K562 (cell line): ENCODE data around the gene SLC38A10. TPM values are rescaled to one million over a fixed set of nuclear protein-coding genes. Genes with fewer than 3 reads are reported as not detected.

Experiments
- HNRNPK ChIP-seq: fragments of 200-400 bp; formaldehyde crosslinking; IDR thresholded peaks from one replicate; pipeline ENCODE4 v1.6.1; 2018; ENCODE audit warnings: mild to moderate bottlenecking, low read depth, low read length; ENCODE audit not compliant: poor library complexity, severe bottlenecking
- HNRNPUL1 ChIP-seq: fragments of 200-400 bp; formaldehyde crosslinking; IDR thresholded peaks from 2 replicates; pipeline ENCODE4 v1.6.1; 2017; ENCODE audit warnings: low read length
- ZNF354B ChIP-seq: fragments of 250-450 bp; sonication (Bioruptor Pico); IDR thresholded peaks from 2 replicates; pipeline ENCODE4 v1.4.0; 2020
- ZNF695 ChIP-seq: fragments of 450-650 bp; formaldehyde crosslinking; IDR thresholded peaks from 2 replicates; pipeline ENCODE4 v1.4.0; 2020; ENCODE audit warnings: mild to moderate bottlenecking, moderate library complexity
- ZNF766 ChIP-seq: fragments of 200-800 bp; sonication (Bioruptor generic); conservative IDR thresholded peaks from 2 replicates; pipeline ENCODE4 v1.6.1; 2016; ENCODE audit warnings: missing genetic modification characterization, missing compliant biosample characterization
- polyA plus RNA-seq, 8 experiments: library from polyadenylated mRNA; depleted of rRNA in 4 of 8; stranded (reverse) in 5 of 8; unstranded in 3 of 8; fragments of >200 nt; fragmentation: Nextera tagmentation in 2 of 8; fragmentation: Illumina TruSeq in 1 of 8; extraction: Ambion mirVana in 2 of 8; extraction: Trizol in 1 of 8; gene quantifications; 2 replicates each; pipeline versions ENCODE4 v1.2.1 to v1.2.3, GENCODE V29; 2011 to 2014; ENCODE audit warnings: inconsistent platforms in 1 of 8, missing spikeins in 1 of 8
- total RNA-seq, 7 experiments: library from RNA; depleted of rRNA in 6 of 7; stranded (reverse); fragments of >200 nt in 6 of 7; fragmentation: Illumina TruSeq in 2 of 7; extraction: Trizol in 2 of 7; gene quantifications; 2 replicates each; pipeline versions ENCODE4 v1.2.1 to v1.2.3, GENCODE V29; 2011 to 2021; ENCODE audit warnings: low replicate concordance in 1 of 7
- TF ChIP-seq, protein P1 (sequence below): IDR thresholded peaks from 3 replicates; pipeline ENCODE4 v1.6.1; 2011; ENCODE audit warnings: borderline replicate concordance, mild to moderate bottlenecking, moderate library complexity; ENCODE audit not compliant: insufficient read length; ENCODE audit errors: extremely low read depth
- TF ChIP-seq, protein P2 (sequence below): sonication (generic); formaldehyde crosslinking; IDR thresholded peaks from 2 replicates; pipeline ENCODE4 v1.8.1; 2023; ENCODE audit warnings: mild to moderate bottlenecking, missing genetic modification reagents, moderate library complexity
- TF ChIP-seq, protein P3 (sequence below): sonication (generic); formaldehyde crosslinking; IDR thresholded peaks from 2 replicates; pipeline ENCODE4 v1.8.1; 2023; ENCODE audit warnings: missing genetic modification reagents, mild to moderate bottlenecking, borderline replicate concordance
- TF ChIP-seq, protein P4 (sequence below): fragments of 250-450 bp; sonication (Bioruptor Pico); IDR thresholded peaks from 2 replicates; pipeline ENCODE4 v1.8.0; 2022; ENCODE audit warnings: moderate library complexity, mild to moderate bottlenecking, inconsistent platforms
- TF ChIP-seq, protein P5 (sequence below): fragments of 250-450 bp; sonication (Bioruptor Pico); IDR thresholded peaks from 2 replicates; pipeline ENCODE4 v1.8.0; 2021; ENCODE audit warnings: moderate library complexity, mild to moderate bottlenecking, inconsistent platforms
- TF ChIP-seq, protein P6 (sequence below), 2 experiments: fragments of 450-650 bp; conservative IDR thresholded peaks; 2 replicates each; pipeline ENCODE4 v1.6.1; 2017; ENCODE audit warnings: mild to moderate bottlenecking in 2 of 2, moderate library complexity in 2 of 2
- TF ChIP-seq, protein P7 (sequence below): fragments of 450-650 bp; IDR thresholded peaks from one replicate; pipeline ENCODE4 v1.6.1; 2018; ENCODE audit warnings: mild to moderate bottlenecking, moderate library complexity; ENCODE audit not compliant: partially characterized antibody

Gene SLC38A10
- total and polyA plus RNA-seq, 9 of the 15 experiments (the other 6 are each of a cell fraction or from before 2014, with no cell fraction given) = 0.45 to 54.2 (median 13.8) TPM

DNA sequence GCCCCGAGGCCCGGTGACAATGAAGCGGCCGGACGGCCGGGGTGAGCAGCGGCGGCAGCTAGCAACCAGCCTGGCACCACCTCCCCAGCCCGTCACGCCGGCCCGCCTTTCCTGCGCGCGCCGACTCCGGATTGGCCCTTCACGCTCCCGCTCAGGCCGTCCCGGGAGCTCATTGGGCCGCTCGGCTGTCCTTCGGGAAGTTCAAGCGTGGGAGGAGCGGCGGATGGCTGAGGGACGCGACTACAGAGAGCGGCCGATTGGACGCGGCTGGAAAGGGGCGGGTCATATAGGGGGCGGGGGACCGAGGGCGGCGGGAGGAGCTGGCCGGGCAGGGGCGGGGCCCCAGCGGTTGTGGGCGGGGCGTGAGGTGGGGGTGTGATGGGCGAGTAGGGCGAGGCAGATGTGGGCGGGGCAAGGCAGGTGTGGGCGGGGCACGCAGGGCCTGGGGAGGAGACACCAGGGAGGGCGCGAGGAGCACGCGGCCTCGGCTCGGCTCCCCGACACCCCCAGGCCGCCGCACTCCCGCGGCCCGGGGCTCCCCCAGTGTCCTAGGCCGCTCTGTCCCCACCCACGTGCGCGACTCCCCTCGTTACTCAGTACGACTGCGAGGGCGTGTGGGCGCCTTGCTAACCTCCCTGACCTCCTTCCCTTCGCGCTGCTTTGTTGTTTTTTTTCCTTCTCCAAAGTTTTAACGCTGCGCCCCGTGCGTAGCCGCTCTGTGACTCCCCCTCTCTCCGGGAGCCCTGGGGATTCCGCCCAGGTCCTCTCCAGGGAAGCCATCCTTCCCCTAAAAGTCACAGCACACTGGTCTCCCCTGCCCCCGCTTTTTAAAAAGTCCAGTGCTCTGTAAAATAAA is 72.0 kb downstream of the SLC38A10 start, which contains the start of gene CEP131 (continued):
- TF ChIP-seq, protein P1, sequence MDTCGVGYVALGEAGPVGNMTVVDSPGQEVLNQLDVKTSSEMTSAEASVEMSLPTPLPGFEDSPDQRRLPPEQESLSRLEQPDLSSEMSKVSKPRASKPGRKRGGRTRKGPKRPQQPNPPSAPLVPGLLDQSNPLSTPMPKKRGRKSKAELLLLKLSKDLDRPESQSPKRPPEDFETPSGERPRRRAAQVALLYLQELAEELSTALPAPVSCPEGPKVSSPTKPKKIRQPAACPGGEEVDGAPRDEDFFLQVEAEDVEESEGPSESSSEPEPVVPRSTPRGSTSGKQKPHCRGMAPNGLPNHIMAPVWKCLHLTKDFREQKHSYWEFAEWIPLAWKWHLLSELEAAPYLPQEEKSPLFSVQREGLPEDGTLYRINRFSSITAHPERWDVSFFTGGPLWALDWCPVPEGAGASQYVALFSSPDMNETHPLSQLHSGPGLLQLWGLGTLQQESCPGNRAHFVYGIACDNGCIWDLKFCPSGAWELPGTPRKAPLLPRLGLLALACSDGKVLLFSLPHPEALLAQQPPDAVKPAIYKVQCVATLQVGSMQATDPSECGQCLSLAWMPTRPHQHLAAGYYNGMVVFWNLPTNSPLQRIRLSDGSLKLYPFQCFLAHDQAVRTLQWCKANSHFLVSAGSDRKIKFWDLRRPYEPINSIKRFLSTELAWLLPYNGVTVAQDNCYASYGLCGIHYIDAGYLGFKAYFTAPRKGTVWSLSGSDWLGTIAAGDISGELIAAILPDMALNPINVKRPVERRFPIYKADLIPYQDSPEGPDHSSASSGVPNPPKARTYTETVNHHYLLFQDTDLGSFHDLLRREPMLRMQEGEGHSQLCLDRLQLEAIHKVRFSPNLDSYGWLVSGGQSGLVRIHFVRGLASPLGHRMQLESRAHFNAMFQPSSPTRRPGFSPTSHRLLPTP = no peak
- TF ChIP-seq ZNF766 (CRISPR knock-in tag) (no peak), ZNF695 (no peak), HNRNPK (no peak), ZNF354B (no peak), HNRNPUL1 (no peak)
- TF ChIP-seq, protein P2, sequence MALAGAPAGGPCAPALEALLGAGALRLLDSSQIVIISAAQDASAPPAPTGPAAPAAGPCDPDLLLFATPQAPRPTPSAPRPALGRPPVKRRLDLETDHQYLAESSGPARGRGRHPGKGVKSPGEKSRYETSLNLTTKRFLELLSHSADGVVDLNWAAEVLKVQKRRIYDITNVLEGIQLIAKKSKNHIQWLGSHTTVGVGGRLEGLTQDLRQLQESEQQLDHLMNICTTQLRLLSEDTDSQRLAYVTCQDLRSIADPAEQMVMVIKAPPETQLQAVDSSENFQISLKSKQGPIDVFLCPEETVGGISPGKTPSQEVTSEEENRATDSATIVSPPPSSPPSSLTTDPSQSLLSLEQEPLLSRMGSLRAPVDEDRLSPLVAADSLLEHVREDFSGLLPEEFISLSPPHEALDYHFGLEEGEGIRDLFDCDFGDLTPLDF (CRISPR knock-in tag) = peak; percentile 82
- TF ChIP-seq, protein P3, sequence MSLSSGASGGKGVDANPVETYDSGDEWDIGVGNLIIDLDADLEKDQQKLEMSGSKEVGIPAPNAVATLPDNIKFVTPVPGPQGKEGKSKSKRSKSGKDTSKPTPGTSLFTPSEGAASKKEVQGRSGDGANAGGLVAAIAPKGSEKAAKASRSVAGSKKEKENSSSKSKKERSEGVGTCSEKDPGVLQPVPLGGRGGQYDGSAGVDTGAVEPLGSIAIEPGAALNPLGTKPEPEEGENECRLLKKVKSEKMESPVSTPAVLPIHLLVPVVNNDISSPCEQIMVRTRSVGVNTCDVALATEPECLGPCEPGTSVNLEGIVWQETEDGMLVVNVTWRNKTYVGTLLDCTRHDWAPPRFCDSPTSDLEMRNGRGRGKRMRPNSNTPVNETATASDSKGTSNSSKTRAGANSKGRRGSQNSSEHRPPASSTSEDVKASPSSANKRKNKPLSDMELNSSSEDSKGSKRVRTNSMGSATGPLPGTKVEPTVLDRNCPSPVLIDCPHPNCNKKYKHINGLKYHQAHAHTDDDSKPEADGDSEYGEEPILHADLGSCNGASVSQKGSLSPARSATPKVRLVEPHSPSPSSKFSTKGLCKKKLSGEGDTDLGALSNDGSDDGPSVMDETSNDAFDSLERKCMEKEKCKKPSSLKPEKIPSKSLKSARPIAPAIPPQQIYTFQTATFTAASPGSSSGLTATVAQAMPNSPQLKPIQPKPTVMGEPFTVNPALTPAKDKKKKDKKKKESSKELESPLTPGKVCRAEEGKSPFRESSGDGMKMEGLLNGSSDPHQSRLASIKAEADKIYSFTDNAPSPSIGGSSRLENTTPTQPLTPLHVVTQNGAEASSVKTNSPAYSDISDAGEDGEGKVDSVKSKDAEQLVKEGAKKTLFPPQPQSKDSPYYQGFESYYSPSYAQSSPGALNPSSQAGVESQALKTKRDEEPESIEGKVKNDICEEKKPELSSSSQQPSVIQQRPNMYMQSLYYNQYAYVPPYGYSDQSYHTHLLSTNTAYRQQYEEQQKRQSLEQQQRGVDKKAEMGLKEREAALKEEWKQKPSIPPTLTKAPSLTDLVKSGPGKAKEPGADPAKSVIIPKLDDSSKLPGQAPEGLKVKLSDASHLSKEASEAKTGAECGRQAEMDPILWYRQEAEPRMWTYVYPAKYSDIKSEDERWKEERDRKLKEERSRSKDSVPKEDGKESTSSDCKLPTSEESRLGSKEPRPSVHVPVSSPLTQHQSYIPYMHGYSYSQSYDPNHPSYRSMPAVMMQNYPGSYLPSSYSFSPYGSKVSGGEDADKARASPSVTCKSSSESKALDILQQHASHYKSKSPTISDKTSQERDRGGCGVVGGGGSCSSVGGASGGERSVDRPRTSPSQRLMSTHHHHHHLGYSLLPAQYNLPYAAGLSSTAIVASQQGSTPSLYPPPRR (CRISPR knock-in tag) = no peak
- TF ChIP-seq, protein P4, sequence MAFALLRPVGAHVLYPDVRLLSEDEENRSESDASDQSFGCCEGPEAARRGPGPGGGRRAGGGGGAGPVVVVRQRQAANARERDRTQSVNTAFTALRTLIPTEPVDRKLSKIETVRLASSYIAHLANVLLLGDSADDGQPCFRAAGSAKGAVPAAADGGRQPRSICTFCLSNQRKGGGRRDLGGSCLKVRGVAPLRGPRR = no peak
- TF ChIP-seq, protein P5, sequence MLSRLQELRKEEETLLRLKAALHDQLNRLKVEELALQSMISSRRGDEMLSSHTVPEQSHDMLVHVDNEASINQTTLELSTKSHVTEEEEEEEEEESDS (CRISPR knock-in tag) = no peak
- TF ChIP-seq, protein P6, sequence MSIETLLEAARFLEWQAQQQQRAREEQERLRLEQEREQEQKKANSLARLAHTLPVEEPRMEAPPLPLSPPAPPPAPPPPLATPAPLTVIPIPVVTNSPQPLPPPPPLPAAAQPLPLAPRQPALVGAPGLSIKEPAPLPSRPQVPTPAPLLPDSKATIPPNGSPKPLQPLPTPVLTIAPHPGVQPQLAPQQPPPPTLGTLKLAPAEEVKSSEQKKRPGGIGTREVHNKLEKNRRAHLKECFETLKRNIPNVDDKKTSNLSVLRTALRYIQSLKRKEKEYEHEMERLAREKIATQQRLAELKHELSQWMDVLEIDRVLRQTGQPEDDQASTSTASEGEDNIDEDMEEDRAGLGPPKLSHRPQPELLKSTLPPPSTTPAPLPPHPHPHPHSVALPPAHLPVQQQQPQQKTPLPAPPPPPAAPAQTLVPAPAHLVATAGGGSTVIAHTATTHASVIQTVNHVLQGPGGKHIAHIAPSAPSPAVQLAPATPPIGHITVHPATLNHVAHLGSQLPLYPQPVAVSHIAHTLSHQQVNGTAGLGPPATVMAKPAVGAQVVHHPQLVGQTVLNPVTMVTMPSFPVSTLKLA (conservative IDR thresholded peaks at IDR 0.05) = peak; percentile 74 to 82
- TF ChIP-seq, protein P7, sequence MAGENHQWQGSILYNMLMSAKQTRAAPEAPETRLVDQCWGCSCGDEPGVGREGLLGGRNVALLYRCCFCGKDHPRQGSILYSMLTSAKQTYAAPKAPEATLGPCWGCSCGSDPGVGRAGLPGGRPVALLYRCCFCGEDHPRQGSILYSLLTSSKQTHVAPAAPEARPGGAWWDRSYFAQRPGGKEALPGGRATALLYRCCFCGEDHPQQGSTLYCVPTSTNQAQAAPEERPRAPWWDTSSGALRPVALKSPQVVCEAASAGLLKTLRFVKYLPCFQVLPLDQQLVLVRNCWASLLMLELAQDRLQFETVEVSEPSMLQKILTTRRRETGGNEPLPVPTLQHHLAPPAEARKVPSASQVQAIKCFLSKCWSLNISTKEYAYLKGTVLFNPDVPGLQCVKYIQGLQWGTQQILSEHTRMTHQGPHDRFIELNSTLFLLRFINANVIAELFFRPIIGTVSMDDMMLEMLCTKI = no peak
